ENCODE data around the gene PNN. TPM values are rescaled to one million over a fixed set of nuclear protein-coding genes. Genes with fewer than 3 reads are reported as not detected.
A peak's percentile ranks its signal among the peaks of the same experiment; 100 is the strongest.
"Not testable (repeated sequence)": the region's sequence is repeated elsewhere in the genome, so short reads cannot be mapped to it uniquely, and the experiment has no call there.

The PNN gene
- total and polyA plus RNA-seq, 2 experiments from 2014 or later: 15.3 to 39.7 TPM

GRCh38 chr14:39228509-39229221 is 53.6 kb downstream of the PNN start:
- no peaks in the 10 kb centered on the region for H3K9me3 ChIP-seq (ENCODE audit: low read depth)
- peaks cover 23% of the 10 kb centered on the region for H3K4me1 ChIP-seq (ENCODE audit: insufficient read depth)
- H3K36me3 ChIP-seq (ENCODE audit: low read depth): no peaks in the 10 kb centered on the region
- no peak overlapping the region for H3K4me3 ChIP-seq
- peak overlapping the region; percentile 65 for H3K27ac ChIP-seq
- 62 to 63% methylated on average over 11 of the region's 11 CpGs for WGBS, 2 experiments (ENCODE audit: low coverage in 1 of 2, low lambda C conversion rate in 2 of 2, missing lambda C conversion rate in 2 of 2)
- TF ChIP-seq EZH2 (IDR thresholded peaks at IDR 0.05; ENCODE audit: insufficient read depth, poor library complexity, severe bottlenecking) (no peak), EZH2phosphoT487 (IDR thresholded peaks at IDR 0.05; ENCODE audit: insufficient read depth, low read depth) (no peak)
- in situ Hi-C loops (cut with MboI): no loop called here
- H3K79me2 ChIP-seq (ENCODE audit: insufficient read depth): no peaks in the 10 kb centered on the region
- DNase-seq: no peak
- peak overlapping the region; percentile 64 for H2AFZ ChIP-seq
- no peak overlapping the region for H3K4me2 ChIP-seq (ENCODE audit: unreplicated experiment)
- peaks cover 12% of the 10 kb centered on the region; the same call in 1 of the 2 replicates for H3F3A ChIP-seq (ENCODE audit: insufficient read depth)
- no peak overlapping the region for H3K9ac ChIP-seq
- H3K9me2 ChIP-seq (ENCODE audit: insufficient read depth): no peaks in the 10 kb centered on the region
- no peaks in the 10 kb centered on the region for H4K20me1 ChIP-seq (ENCODE audit: insufficient read depth)
- no peaks in the 10 kb centered on the region for H3K27me3 ChIP-seq (replicated peaks; ENCODE audit: insufficient read depth)

- peak; percentile 83 for DNase-seq
- no peaks in the 10 kb centered on the region for H3K27me3 ChIP-seq (replicated peaks; ENCODE audit: insufficient read depth)
- no peaks in the 10 kb centered on the region for H4K20me1 ChIP-seq (ENCODE audit: insufficient read depth)
- H3F3A ChIP-seq (ENCODE audit: insufficient read depth): peaks cover 12% of the 10 kb centered on the region; the same call in 1 of the 2 replicates
- peak overlapping the region; percentile 64 for H2AFZ ChIP-seq
- H3K36me3 ChIP-seq (ENCODE audit: low read depth): no peaks in the 10 kb centered on the region
- in situ Hi-C loops (cut with MboI): no loop called here
- WGBS, 2 experiments (ENCODE audit: low coverage in 1 of 2, low lambda C conversion rate in 2 of 2, missing lambda C conversion rate in 2 of 2): 33 to 43% methylated on average over 1 of the region's 1 CpG
- TF ChIP-seq EZH2 (IDR thresholded peaks at IDR 0.05; ENCODE audit: insufficient read depth, poor library complexity, severe bottlenecking): no peak
- TF ChIP-seq EZH2phosphoT487 (IDR thresholded peaks at IDR 0.05; ENCODE audit: insufficient read depth, low read depth): no peak
- H3K4me2 ChIP-seq (ENCODE audit: unreplicated experiment): no peak overlapping the region
- H3K79me2 ChIP-seq (ENCODE audit: insufficient read depth): no peaks in the 10 kb centered on the region
- peak overlapping the region; percentile 65 for H3K27ac ChIP-seq
- H3K9me3 ChIP-seq (ENCODE audit: low read depth): no peaks in the 10 kb centered on the region
- peaks cover 28% of the 10 kb centered on the region for H3K4me1 ChIP-seq (ENCODE audit: insufficient read depth)
- H3K4me3 ChIP-seq: no peak overlapping the region
- H3K9me2 ChIP-seq (ENCODE audit: insufficient read depth): no peaks in the 10 kb centered on the region
- no peak overlapping the region; the same call in 1 of the 2 replicates for H3K9ac ChIP-seq
These were observed 54.1 kb downstream of the PNN start for GRCh38 chr14:39229222-39229543.

GRCh38 chr14:39229601-39230110 is 54.6 kb downstream of the PNN start:
- H3K79me2 ChIP-seq (ENCODE audit: insufficient read depth): no peaks in the 10 kb centered on the region
- peaks cover 32% of the 10 kb centered on the region for H3K4me1 ChIP-seq (ENCODE audit: insufficient read depth)
- in situ Hi-C loops (cut with MboI): no loop called here
- H3K4me2 ChIP-seq (ENCODE audit: unreplicated experiment): no peak overlapping the region
- H3K9me2 ChIP-seq (ENCODE audit: insufficient read depth): no peaks in the 10 kb centered on the region
- no peaks in the 10 kb centered on the region for H3K9me3 ChIP-seq (ENCODE audit: low read depth)
- no peaks in the 10 kb centered on the region for H3K27me3 ChIP-seq (replicated peaks; ENCODE audit: insufficient read depth)
- no peak for DNase-seq
- peaks cover 12% of the 10 kb centered on the region; the same call in 1 of the 2 replicates for H3F3A ChIP-seq (ENCODE audit: insufficient read depth)
- H3K36me3 ChIP-seq (ENCODE audit: low read depth): no peaks in the 10 kb centered on the region
- no peaks in the 10 kb centered on the region for H4K20me1 ChIP-seq (ENCODE audit: insufficient read depth)
- no peak overlapping the region for H3K4me3 ChIP-seq
- TF ChIP-seq EZH2phosphoT487 (IDR thresholded peaks at IDR 0.05; ENCODE audit: insufficient read depth, low read depth): no peak
- TF ChIP-seq EZH2 (IDR thresholded peaks at IDR 0.05; ENCODE audit: insufficient read depth, poor library complexity, severe bottlenecking): no peak
- H3K9ac ChIP-seq: no peak overlapping the region
- WGBS, 2 experiments (ENCODE audit: low coverage in 1 of 2, low lambda C conversion rate in 2 of 2, missing lambda C conversion rate in 2 of 2): 87 to 91% methylated on average over 3 of the region's 3 CpGs
- peak overlapping the region; percentile 64 for H2AFZ ChIP-seq
- H3K27ac ChIP-seq: peak overlapping the region; percentile 65

GRCh38 chr14:39230416-39231035 is 55.5 kb downstream of the PNN start:
- WGBS, 2 experiments (ENCODE audit: low coverage in 1 of 2, low lambda C conversion rate in 2 of 2, missing lambda C conversion rate in 2 of 2): 51 to 56% methylated on average over 5 of the region's 5 CpGs
- Histone ChIP-seq H3K4me3 (no peak overlapping the region), H3F3A (ENCODE audit: insufficient read depth) (peaks cover 12% of the 10 kb centered on the region; the same call in 1 of the 2 replicates), H3K4me1 (ENCODE audit: insufficient read depth) (peaks cover 32% of the 10 kb centered on the region), H3K4me2 (ENCODE audit: unreplicated experiment) (no peak overlapping the region), H2AFZ (no peak overlapping the region), H3K36me3 (ENCODE audit: low read depth) (no peaks in the 10 kb centered on the region), H3K9me2 (ENCODE audit: insufficient read depth) (no peaks in the 10 kb centered on the region), H3K9ac (no peak overlapping the region), H3K79me2 (ENCODE audit: insufficient read depth) (no peaks in the 10 kb centered on the region), H4K20me1 (ENCODE audit: insufficient read depth) (no peaks in the 10 kb centered on the region), H3K27ac (no peak overlapping the region), H3K9me3 (ENCODE audit: low read depth) (no peaks in the 10 kb centered on the region), H3K27me3 (replicated peaks; ENCODE audit: insufficient read depth) (no peaks in the 10 kb centered on the region)
- TF ChIP-seq EZH2 (IDR thresholded peaks at IDR 0.05; ENCODE audit: insufficient read depth, poor library complexity, severe bottlenecking) (no peak), EZH2phosphoT487 (IDR thresholded peaks at IDR 0.05; ENCODE audit: insufficient read depth, low read depth) (no peak)
- DNase-seq: peak; percentile 40
- in situ Hi-C loops (cut with MboI): no loop called here

- H3K4me3 ChIP-seq; H4K20me1 ChIP-seq (ENCODE audit: insufficient read depth); in situ Hi-C loops (cut with MboI); H3K27me3 ChIP-seq (replicated peaks; ENCODE audit: insufficient read depth); H3K4me2 ChIP-seq (ENCODE audit: unreplicated experiment); H3K9ac ChIP-seq; H3K9me2 ChIP-seq (ENCODE audit: insufficient read depth); H3K79me2 ChIP-seq (ENCODE audit: insufficient read depth); H3K36me3 ChIP-seq (ENCODE audit: low read depth); H3K27ac ChIP-seq; H3K9me3 ChIP-seq (ENCODE audit: low read depth): not testable (repeated sequence)
- Histone ChIP-seq H3K4me1 (ENCODE audit: insufficient read depth) (peaks cover 32% of the 10 kb centered on the region), H2AFZ (0 out of 2 replicates have a peak overlapping the region, but pooled peaks have one; percentile 9), H3F3A (ENCODE audit: insufficient read depth) (peaks cover 12% of the 10 kb centered on the region; the same call in 1 of the 2 replicates)
- 93 to 96% methylated on average over 11 of the region's 11 CpGs for WGBS, 2 experiments (ENCODE audit: low coverage in 1 of 2, low lambda C conversion rate in 2 of 2, missing lambda C conversion rate in 2 of 2)
- peak; percentile 45 for DNase-seq
These were observed 56.9 kb downstream of the PNN start for GRCh38 chr14:39231751-39232553.

All from GM23248 (cell line).